A549 (cell line): Measurements from ENCODE around the gene NEGR1. TPM values are rescaled to one million over a fixed set of nuclear protein-coding genes. Genes with fewer than 3 reads are reported as not detected.

Experiments used
- ATAC-seq, 2 experiments: fragments of 200-7000 bp in 1 of 2; fragments of >200 bp in 1 of 2; cut with Nextera tagmentation in 1 of 2; cut with Tn5 transposase in 1 of 2; 3 replicates each; pipeline versions ENCODE4 v1.8.0 to v1.9.1; 2018 to 2020; ENCODE audit warnings: mild to moderate bottlenecking in 1 of 2, moderate library complexity in 1 of 2
- CTCF ChIA-PET: fragments of 300-600 bp; sonication (Branson Sonifier 250); formaldehyde crosslinking; extraction: SDS; loops from one replicate; lab custom pipeline; 2021; ENCODE audit warnings: antibody characterized with exemption, inconsistent platforms; lab: Yijun Ruan, JAX
- POLR2A ChIA-PET: fragments of 350-600 bp; formaldehyde crosslinking; extraction: SDS; loops from one replicate; lab custom pipeline; 2021; ENCODE audit warnings: antibody characterized with exemption, inconsistent platforms; lab: Yijun Ruan, JAX
- DNase-seq, 2 experiments: peaks; one replicate each; pipeline versions ENCODE4 v3.0.0 to v3.0.0-alpha.2; 2011 to 2016; ENCODE audit warnings: low read depth in 1 of 2, low spot score in 1 of 2
- FAIRE-seq: peaks from 2 replicates; lab custom pipeline; 2011; peaks lifted over from hg19 to GRCh38; lab: Jason Lieb, UNC
- H3K27ac ChIP-seq, 2 experiments: fragments of >200 bp; sonication (Bioruptor Twin); formaldehyde crosslinking; 3 replicates each; pipeline ENCODE4 v1.5.1; 2016 to 2017
- H3K4me1 ChIP-seq: fragments of >200 bp; sonication (Bioruptor Twin); formaldehyde crosslinking; 3 replicates; pipeline ENCODE4 v1.6.1; 2016
- H3K4me2 ChIP-seq: fragments of >200 bp; sonication (Bioruptor Twin); formaldehyde crosslinking; 3 replicates; pipeline ENCODE4 v1.6.1; 2016
- H3K4me3 ChIP-seq: fragments of >200 bp; sonication (Bioruptor Twin); formaldehyde crosslinking; 3 replicates; pipeline ENCODE4 v1.5.1; 2016
- H3K9me3 ChIP-seq: fragments of >200 bp; sonication (Bioruptor Twin); formaldehyde crosslinking; 3 replicates; pipeline ENCODE4 v1.6.1; 2016
- BHLHE40 ChIP-seq: IDR thresholded peaks from 2 replicates; pipeline ENCODE4 v1.6.1; 2012; ENCODE audit warnings: low read depth, low read length, inconsistent platforms
- CEBPB ChIP-seq, 2 experiments: fragments of >200 bp in 1 of 2; sonication (Bioruptor Twin) in 1 of 2; formaldehyde crosslinking in 1 of 2; IDR thresholded peaks; 2 replicates each; pipeline ENCODE4 v1.6.1; 2012 to 2016
- CHD2 ChIP-seq: fragments of 150-350 bp; IDR thresholded peaks from 2 replicates; pipeline ENCODE4 v1.6.1; 2014; ENCODE audit warnings: low read length; ENCODE audit not compliant: partially characterized antibody
- EHMT2 ChIP-seq: fragments of 200-600 bp; sonication (generic); IDR thresholded peaks from 2 replicates; pipeline ENCODE4 v1.6.1; 2016; ENCODE audit warnings: antibody characterized with exemption, low read depth, mild to moderate bottlenecking, moderate library complexity
- ESRRA ChIP-seq: fragments of 150-350 bp; IDR thresholded peaks from 2 replicates; pipeline ENCODE4 v1.6.1; 2014; ENCODE audit warnings: mild to moderate bottlenecking, low read length, borderline replicate concordance
- FOXS1 ChIP-seq: fragments of 250-450 bp; sonication (Bioruptor Pico); IDR thresholded peaks from 2 replicates; pipeline ENCODE4 v1.5.0; 2020; ENCODE audit warnings: mild to moderate bottlenecking, moderate library complexity
- HEYL ChIP-seq: fragments of 250-450 bp; sonication (Bioruptor Pico); IDR thresholded peaks from 2 replicates; pipeline ENCODE4 v1.8.0; 2021; ENCODE audit warnings: mild to moderate bottlenecking, moderate library complexity
- NPAS2 ChIP-seq: fragments of 250-450 bp; sonication (Bioruptor Pico); IDR thresholded peaks from 2 replicates; pipeline ENCODE4 v1.8.0; 2022; ENCODE audit warnings: mild to moderate bottlenecking, moderate library complexity, borderline replicate concordance
- PHF8 ChIP-seq: fragments of 200-600 bp; sonication (generic); IDR thresholded peaks from 2 replicates; pipeline ENCODE4 v1.6.1; 2016; ENCODE audit warnings: low read depth, mild to moderate bottlenecking, antibody characterized with exemption, moderate library complexity, borderline replicate concordance
- RARB ChIP-seq: fragments of 250-450 bp; sonication (Bioruptor Pico); IDR thresholded peaks from 2 replicates; pipeline ENCODE4 v1.8.0; 2021; ENCODE audit warnings: mild to moderate bottlenecking, moderate library complexity
- RFX5 ChIP-seq: fragments of 450-650 bp; IDR thresholded peaks from 2 replicates; pipeline ENCODE4 v1.7.1; 2014; ENCODE audit warnings: antibody characterized with exemption, mild to moderate bottlenecking, moderate library complexity
- RNF2 ChIP-seq: fragments of 200-600 bp; sonication (generic); IDR thresholded peaks from 2 replicates; pipeline ENCODE4 v1.6.1; 2016; ENCODE audit warnings: low read depth, mild to moderate bottlenecking, antibody characterized with exemption, moderate library complexity, borderline replicate concordance
- SMC3 ChIP-seq: fragments of >200 bp; sonication (Bioruptor Twin); formaldehyde crosslinking; IDR thresholded peaks from 3 replicates; pipeline ENCODE4 v1.6.1; 2018; ENCODE audit warnings: inconsistent platforms
- TFCP2L1 ChIP-seq: fragments of 250-450 bp; sonication (Bioruptor Pico); IDR thresholded peaks from 2 replicates; pipeline ENCODE4 v1.5.0; 2021; ENCODE audit warnings: mild to moderate bottlenecking
- TP53 ChIP-seq: fragments of 250-450 bp; sonication (Bioruptor Pico); IDR thresholded peaks from 2 replicates; pipeline ENCODE4 v1.5.0; 2021; ENCODE audit warnings: mild to moderate bottlenecking, moderate library complexity
- ZNF302 ChIP-seq: fragments of 250-450 bp; sonication (Bioruptor Pico); IDR thresholded peaks from 2 replicates; pipeline ENCODE4 v1.9.0; 2021; ENCODE audit warnings: inconsistent platforms, mild to moderate bottlenecking, moderate library complexity
- ZSCAN20 ChIP-seq: fragments of 250-450 bp; sonication (Bioruptor Pico); IDR thresholded peaks from 2 replicates; pipeline ENCODE4 v1.8.0; 2022; ENCODE audit warnings: mild to moderate bottlenecking, moderate library complexity
- WGBS: methylation state at CpG from one replicate; pipeline ENCODE4 v1.1.6; 2017; ENCODE audit errors: missing lambda C conversion rate; 5-methylcytosine and 5-hydroxymethylcytosine counted together
- polyA plus RNA-seq, 4 experiments: library from polyadenylated mRNA; depleted of rRNA in 3 of 4; stranded (reverse); fragments of >200 nt; fragmentation: RNase III in 1 of 4; extraction: RNeasy Plus Mini Kit Qiagen cat#74134 plus additional on column Dnase treatment in 1 of 4; gene quantifications; 2 replicates in 3 of 4; 3 replicates in 1 of 4; pipeline ENCODE4 v1.2.3, GENCODE V29; 2011 to 2017
- TF ChIP-seq, protein P1 (sequence below): IDR thresholded peaks from 2 replicates; pipeline ENCODE4 v1.6.1; 2012; ENCODE audit warnings: low read depth, borderline replicate concordance
- TF ChIP-seq, protein P2 (sequence below): fragments of >200 bp; sonication (Bioruptor Twin); formaldehyde crosslinking; IDR thresholded peaks from 3 replicates; pipeline ENCODE4 v1.6.1; 2016
- TF ChIP-seq, protein P3 (sequence below): fragments of >200 bp; sonication (Bioruptor Twin); formaldehyde crosslinking; IDR thresholded peaks from 3 replicates; pipeline ENCODE4 v1.5.1; 2016
- TF ChIP-seq, protein P4 (sequence below): IDR thresholded peaks from 2 replicates; pipeline ENCODE4 v1.6.1; 2012

NEGR1 gene
- polyA plus RNA-seq, 2 of the 4 experiments (the other 2 are of a cell fraction) = not detected

DNA sequence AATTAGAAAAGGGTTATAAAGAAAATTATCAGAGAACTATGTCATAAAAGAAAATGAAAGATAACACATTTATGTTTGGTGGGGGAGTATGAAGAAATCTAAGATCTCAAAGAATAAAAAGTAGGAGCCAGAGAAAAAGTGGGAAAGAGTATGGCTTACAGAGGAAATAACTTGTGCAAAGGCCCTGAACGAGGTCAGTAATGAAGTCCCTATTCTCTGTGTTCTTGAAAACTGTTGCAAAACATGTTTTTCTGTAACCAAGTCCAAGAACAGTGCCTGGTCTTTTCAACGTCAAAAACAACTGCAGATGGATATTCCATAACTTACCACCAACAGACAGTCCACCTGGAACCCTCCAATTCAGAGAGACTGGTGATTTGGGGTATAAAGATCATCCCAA, 188.1 kb downstream of the NEGR1 start:
- Histone ChIP-seq H3K4me2 (no peak overlapping the region), H3K4me3 (no peak overlapping the region)
- FAIRE-seq = no peak
- POLR2A ChIA-PET = no interaction called here
- TF ChIP-seq RARB (CRISPR knock-in tag) = no peak
- no peak for TF ChIP-seq RFX5
- TF ChIP-seq NPAS2 = no peak
- TF ChIP-seq, all 56 proteins: peak for 0
- Histone ChIP-seq H3K9me3 (no peaks in the 10 kb centered on the region), H3K27ac (no peak overlapping the region), H3K4me1 (no peaks in the 10 kb centered on the region)
- CTCF ChIA-PET = no interaction called here
- WGBS = 0% methylated on average over 2 of the region's 2 CpGs
- ATAC-seq (no peak), DNase-seq (no peak)

DNA sequence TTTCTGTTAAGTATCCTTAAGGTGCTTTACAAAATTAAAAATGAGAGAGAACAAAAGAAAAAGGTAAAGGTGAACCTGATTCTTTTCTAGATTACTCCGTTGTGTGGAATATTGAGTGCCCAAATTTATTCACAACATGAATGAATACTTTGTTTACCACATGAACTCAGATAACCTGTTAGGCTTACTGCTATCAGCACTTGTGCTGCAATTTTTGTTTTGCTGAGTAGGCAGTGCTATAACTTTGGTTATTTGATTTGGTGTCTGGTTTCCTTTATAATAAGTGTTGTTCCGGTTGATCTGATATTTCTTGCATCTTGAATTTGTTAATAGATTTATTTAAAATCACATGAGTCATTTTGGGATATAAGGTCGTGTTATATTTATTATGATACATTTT, 195.9 kb downstream of the NEGR1 start:
- Histone ChIP-seq H3K4me3 (no peak overlapping the region), H3K9me3 (no peaks in the 10 kb centered on the region), H3K4me1 (no peaks in the 10 kb centered on the region), H3K27ac (no peak overlapping the region), H3K4me2 (no peak overlapping the region)
- FAIRE-seq (no peak), ATAC-seq (no peak), DNase-seq (no peak)
- 24% methylated on average over 3 of the region's 3 CpGs for WGBS
- TF ChIP-seq FOXS1 (CRISPR knock-in tag) (no peak), RARB (CRISPR knock-in tag) (no peak), ZNF302 (CRISPR knock-in tag) (no peak), ESRRA (no peak), PHF8 (no peak), TFCP2L1 (CRISPR knock-in tag) (no peak), TP53 (CRISPR knock-in tag) (no peak), CEBPB (IDR thresholded peaks at IDR 0.05) (no peak), HEYL (CRISPR knock-in tag) (no peak), CHD2 (no peak), NPAS2 (no peak), EHMT2 (no peak), RNF2 (no peak), BHLHE40 (no peak)
- TF ChIP-seq, protein P1, sequence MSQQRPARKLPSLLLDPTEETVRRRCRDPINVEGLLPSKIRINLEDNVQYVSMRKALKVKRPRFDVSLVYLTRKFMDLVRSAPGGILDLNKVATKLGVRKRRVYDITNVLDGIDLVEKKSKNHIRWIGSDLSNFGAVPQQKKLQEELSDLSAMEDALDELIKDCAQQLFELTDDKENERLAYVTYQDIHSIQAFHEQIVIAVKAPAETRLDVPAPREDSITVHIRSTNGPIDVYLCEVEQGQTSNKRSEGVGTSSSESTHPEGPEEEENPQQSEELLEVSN = no peak
- TF ChIP-seq, protein P2, sequence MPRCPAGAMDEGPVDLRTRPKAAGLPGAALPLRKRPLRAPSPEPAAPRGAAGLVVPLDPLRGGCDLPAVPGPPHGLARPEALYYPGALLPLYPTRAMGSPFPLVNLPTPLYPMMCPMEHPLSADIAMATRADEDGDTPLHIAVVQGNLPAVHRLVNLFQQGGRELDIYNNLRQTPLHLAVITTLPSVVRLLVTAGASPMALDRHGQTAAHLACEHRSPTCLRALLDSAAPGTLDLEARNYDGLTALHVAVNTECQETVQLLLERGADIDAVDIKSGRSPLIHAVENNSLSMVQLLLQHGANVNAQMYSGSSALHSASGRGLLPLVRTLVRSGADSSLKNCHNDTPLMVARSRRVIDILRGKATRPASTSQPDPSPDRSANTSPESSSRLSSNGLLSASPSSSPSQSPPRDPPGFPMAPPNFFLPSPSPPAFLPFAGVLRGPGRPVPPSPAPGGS = no peak
- TF ChIP-seq, protein P3, sequence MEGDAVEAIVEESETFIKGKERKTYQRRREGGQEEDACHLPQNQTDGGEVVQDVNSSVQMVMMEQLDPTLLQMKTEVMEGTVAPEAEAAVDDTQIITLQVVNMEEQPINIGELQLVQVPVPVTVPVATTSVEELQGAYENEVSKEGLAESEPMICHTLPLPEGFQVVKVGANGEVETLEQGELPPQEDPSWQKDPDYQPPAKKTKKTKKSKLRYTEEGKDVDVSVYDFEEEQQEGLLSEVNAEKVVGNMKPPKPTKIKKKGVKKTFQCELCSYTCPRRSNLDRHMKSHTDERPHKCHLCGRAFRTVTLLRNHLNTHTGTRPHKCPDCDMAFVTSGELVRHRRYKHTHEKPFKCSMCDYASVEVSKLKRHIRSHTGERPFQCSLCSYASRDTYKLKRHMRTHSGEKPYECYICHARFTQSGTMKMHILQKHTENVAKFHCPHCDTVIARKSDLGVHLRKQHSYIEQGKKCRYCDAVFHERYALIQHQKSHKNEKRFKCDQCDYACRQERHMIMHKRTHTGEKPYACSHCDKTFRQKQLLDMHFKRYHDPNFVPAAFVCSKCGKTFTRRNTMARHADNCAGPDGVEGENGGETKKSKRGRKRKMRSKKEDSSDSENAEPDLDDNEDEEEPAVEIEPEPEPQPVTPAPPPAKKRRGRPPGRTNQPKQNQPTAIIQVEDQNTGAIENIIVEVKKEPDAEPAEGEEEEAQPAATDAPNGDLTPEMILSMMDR = no peak
- CTCF ChIA-PET = no interaction called here
- POLR2A ChIA-PET = no interaction called here

DNA sequence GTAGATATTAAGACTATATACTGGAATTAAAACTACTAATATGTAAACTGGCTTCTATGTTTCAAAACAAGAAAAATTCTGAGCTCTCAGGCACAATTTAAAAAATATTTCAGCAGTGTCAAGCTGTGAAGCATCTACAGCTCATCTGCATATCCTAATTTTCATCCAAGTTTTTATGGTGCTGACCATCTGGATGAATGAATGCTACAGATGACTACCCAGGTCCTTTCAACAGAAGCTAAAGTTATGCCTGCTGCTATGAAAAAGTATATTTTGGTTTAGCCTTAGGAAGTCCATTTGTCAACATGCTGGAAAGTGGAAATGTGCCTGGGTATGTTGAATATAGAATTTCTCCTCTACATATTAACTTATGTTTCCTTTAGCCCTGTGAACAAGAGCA, 206.9 kb downstream of the NEGR1 start:
- DNase-seq (no peak), FAIRE-seq (no peak), ATAC-seq (no peak)
- H3K9me3 ChIP-seq = no peaks in the 10 kb centered on the region
- no peak overlapping the region for H3K27ac ChIP-seq
- POLR2A ChIA-PET = no interaction called here
- CTCF ChIA-PET = no interaction called here
- no peak overlapping the region for H3K4me2 ChIP-seq
- no peak for TF ChIP-seq ZSCAN20 (CRISPR knock-in tag)
- TF ChIP-seq RARB (CRISPR knock-in tag) = no peak
- no peak for TF ChIP-seq SMC3
- TF ChIP-seq, protein P4, sequence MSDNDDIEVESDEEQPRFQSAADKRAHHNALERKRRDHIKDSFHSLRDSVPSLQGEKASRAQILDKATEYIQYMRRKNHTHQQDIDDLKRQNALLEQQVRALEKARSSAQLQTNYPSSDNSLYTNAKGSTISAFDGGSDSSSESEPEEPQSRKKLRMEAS = no peak
- no peak for TF ChIP-seq ZNF302 (CRISPR knock-in tag)
- H3K4me3 ChIP-seq = no peak overlapping the region
- H3K4me1 ChIP-seq = no peaks in the 10 kb centered on the region
